Endodermal cell (in vitro differentiated cells): ENCODE measurements around the gene SIX6. TPM values are rescaled to one million over a fixed set of nuclear protein-coding genes. Genes with fewer than 3 reads are reported as not detected.
"Not testable (repeated sequence)": the region's sequence is repeated elsewhere in the genome, so short reads cannot be mapped to it uniquely, and the experiment has no call there.

ENCODE experiments used
- DNase-seq: peaks from one replicate; pipeline ENCODE4 v3.0.0-alpha.2; 2017
- H3K27ac ChIP-seq: 2 replicates; pipeline ENCODE4 v1.5.1; 2013; ENCODE audit warnings: mild to moderate bottlenecking, low read depth, low read length, moderate library complexity
- H3K27me3 ChIP-seq: 2 replicates; pipeline ENCODE4 v1.6.1; 2013; ENCODE audit warnings: mild to moderate bottlenecking, low read length, moderate library complexity; ENCODE audit not compliant: insufficient read depth, control insufficient read depth, poor library complexity, severe bottlenecking
- H3K36me3 ChIP-seq: 2 replicates; pipeline ENCODE4 v1.7.0; 2013; ENCODE audit warnings: mild to moderate bottlenecking, low read length, moderate library complexity; ENCODE audit not compliant: control insufficient read depth, insufficient read depth
- H3K4me1 ChIP-seq: one replicate; pipeline ENCODE4 v1.7.0; 2013; ENCODE audit warnings: low read length; ENCODE audit not compliant: control insufficient read depth, insufficient read depth
- H3K4me3 ChIP-seq: 2 replicates; pipeline ENCODE4 v1.5.1; 2013; ENCODE audit warnings: mild to moderate bottlenecking, low read length, moderate library complexity
- H3K9ac ChIP-seq: 2 replicates; pipeline ENCODE4 v1.6.1; 2013; ENCODE audit warnings: mild to moderate bottlenecking, low read length, moderate library complexity; ENCODE audit not compliant: poor library complexity, severe bottlenecking; ENCODE audit errors: extremely low read depth
- H3K9me3 ChIP-seq: 2 replicates; pipeline ENCODE4 v1.6.1; 2013; ENCODE audit warnings: mild to moderate bottlenecking, low read length, moderate library complexity; ENCODE audit not compliant: control insufficient read depth
- H3K27ac Mint-ChIP-seq: 2 replicates; pipeline ENCODE4 v1.8.0; 2020; ENCODE audit warnings: mixed read lengths
- H3K27me3 Mint-ChIP-seq: 2 replicates; pipeline ENCODE4 v1.8.0; 2021; ENCODE audit warnings: mild to moderate bottlenecking, mixed read lengths; ENCODE audit not compliant: insufficient read depth
- H3K36me3 Mint-ChIP-seq: 2 replicates; pipeline ENCODE4 v1.8.0; 2020; ENCODE audit warnings: low read depth, mixed read lengths
- H3K4me1 Mint-ChIP-seq: 2 replicates; pipeline ENCODE4 v1.8.0; 2020; ENCODE audit warnings: mixed read lengths
- H3K4me3 Mint-ChIP-seq: 2 replicates; pipeline ENCODE4 v1.8.0; 2020; ENCODE audit warnings: mild to moderate bottlenecking, moderate library complexity, mixed read lengths
- H3K9me3 Mint-ChIP-seq: 2 replicates; pipeline ENCODE4 v1.8.0; 2020; ENCODE audit warnings: mild to moderate bottlenecking, mixed read lengths
- WGBS, 2 experiments: methylation state at CpG; one replicate each; pipeline versions ENCODE4 v1.1.5 to v1.1.7; 2013; ENCODE audit warnings: missing lambda C conversion rate in 2 of 2, mixed read lengths in 1 of 2; ENCODE audit not compliant: insufficient coverage in 1 of 2, insufficient read length in 1 of 2; 5-methylcytosine and 5-hydroxymethylcytosine counted together
- long read RNA-seq, 4 experiments: library from polyadenylated mRNA in 2 of 4; library from RNA in 1 of 4; library from capped mRNA in 1 of 4; stranded (forward) in 3 of 4; unstranded in 1 of 4; transcript quantifications; one replicate each; pipeline ENCODE4 v2.0.0, GENCODE V29; 2020 to 2021; ENCODE audit warnings: inconsistent platforms in 1 of 4
- polyA plus RNA-seq, 2 experiments: library from polyadenylated mRNA; stranded (reverse); fragments of 50-300 nt; gene quantifications; one replicate each; pipeline ENCODE4 v1.2.3, GENCODE V29; 2013
- total RNA-seq, 2 donors: library from RNA; stranded (reverse); fragmentation: NEBNext Ultra II Directional in 1 of 2; extraction: Animal tissue kit (Norgen Biotek cat#: 25700) in 1 of 2; gene quantifications; 2 replicates in 1 of 2; 3 replicates in 1 of 2; pipeline ENCODE4 v1.2.1, GENCODE V29; 2021
- TF ChIP-seq, protein P1 (sequence below): fragments of 200-600 bp; sonication (generic); conservative IDR thresholded peaks from 2 replicates; pipeline ENCODE4 v1.5.0; 2021; ENCODE audit warnings: antibody characterized with exemption, mild to moderate bottlenecking

The SIX6 gene
- total RNA-seq: not detected
- 0.75 TPM for polyA plus RNA-seq (2013, experiment 1 of 2)
- 0.37 TPM for polyA plus RNA-seq (2013, experiment 2 of 2)
- long read RNA-seq, experiment 1: 0 reads
- long read RNA-seq, experiment 2: 0 reads
- long read RNA-seq, experiment 3: 0 reads
- long read RNA-seq, experiment 4: 0 reads

DNA sequence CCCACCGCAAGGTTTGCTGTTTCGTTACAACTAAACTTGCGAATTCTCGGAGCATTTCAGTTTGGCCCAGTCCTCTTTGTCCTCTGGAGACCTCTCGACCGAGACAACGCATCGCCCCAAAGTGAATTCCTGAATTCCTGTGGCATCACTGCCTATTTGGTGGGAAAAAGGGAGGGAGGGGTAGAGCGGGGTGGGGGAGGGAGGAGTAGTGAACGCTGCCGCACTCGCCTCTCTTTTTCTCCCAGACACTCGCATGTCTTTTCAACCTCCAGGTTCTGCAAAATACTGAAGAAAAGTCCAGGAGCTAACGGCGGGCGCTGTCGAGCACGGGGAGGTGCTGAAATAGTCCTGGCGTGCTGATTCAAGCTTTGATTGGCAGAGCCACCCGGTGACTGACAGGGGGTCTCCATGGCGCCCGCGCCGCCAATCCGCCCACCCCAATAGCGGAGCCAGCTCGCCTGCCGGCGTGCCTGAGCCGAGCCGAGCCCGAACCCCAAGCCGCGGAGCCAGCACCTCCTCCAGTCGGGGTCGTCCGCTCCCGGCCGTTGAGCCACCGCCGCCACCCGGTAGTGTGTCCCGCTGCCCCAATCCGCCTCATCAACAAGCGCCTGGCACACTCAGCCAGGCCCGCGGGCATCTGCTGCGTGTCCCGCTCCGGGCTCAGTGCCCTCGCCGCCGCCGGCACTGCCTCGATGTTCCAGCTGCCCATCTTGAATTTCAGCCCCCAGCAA lies at the start of gene SIX6:
Gene SIX6 (plus strand): TSS at position 440 of the 731 bp plus-strand sequence. CDS start 253 bp downstream, at position 693.
- H3K36me3 ChIP-seq: no peaks in the 10 kb centered on the region
- H3K9me3 ChIP-seq: no peaks in the 10 kb centered on the region
- TF ChIP-seq, protein P1, sequence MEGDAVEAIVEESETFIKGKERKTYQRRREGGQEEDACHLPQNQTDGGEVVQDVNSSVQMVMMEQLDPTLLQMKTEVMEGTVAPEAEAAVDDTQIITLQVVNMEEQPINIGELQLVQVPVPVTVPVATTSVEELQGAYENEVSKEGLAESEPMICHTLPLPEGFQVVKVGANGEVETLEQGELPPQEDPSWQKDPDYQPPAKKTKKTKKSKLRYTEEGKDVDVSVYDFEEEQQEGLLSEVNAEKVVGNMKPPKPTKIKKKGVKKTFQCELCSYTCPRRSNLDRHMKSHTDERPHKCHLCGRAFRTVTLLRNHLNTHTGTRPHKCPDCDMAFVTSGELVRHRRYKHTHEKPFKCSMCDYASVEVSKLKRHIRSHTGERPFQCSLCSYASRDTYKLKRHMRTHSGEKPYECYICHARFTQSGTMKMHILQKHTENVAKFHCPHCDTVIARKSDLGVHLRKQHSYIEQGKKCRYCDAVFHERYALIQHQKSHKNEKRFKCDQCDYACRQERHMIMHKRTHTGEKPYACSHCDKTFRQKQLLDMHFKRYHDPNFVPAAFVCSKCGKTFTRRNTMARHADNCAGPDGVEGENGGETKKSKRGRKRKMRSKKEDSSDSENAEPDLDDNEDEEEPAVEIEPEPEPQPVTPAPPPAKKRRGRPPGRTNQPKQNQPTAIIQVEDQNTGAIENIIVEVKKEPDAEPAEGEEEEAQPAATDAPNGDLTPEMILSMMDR: no peak
- peaks cover 100% of the 10 kb centered on the region for H3K27me3 ChIP-seq
- Mint-ChIP-seq H3K27ac (no peak within 1 kb of the TSS), H3K9me3 (no peaks in the 10 kb centered on the region), H3K4me1 (peaks cover 25% of the 10 kb centered on the region), H3K27me3 (peaks cover 100% of the 10 kb centered on the region), H3K4me3 (peak within 1 kb of the TSS; percentile 44), H3K36me3 (no peaks in the 10 kb centered on the region)
- 0% methylated on average over 12 to 55 of the region's 55 CpGs for WGBS, 2 experiments
- peaks cover 9% of the 10 kb centered on the region for H3K4me1 ChIP-seq
- peak; percentile 95 for DNase-seq
- no peak within 1 kb of the TSS for H3K9ac ChIP-seq
- no peak within 1 kb of the TSS for H3K27ac ChIP-seq
- peak within 1 kb of the TSS; percentile 68 for H3K4me3 ChIP-seq

DNA sequence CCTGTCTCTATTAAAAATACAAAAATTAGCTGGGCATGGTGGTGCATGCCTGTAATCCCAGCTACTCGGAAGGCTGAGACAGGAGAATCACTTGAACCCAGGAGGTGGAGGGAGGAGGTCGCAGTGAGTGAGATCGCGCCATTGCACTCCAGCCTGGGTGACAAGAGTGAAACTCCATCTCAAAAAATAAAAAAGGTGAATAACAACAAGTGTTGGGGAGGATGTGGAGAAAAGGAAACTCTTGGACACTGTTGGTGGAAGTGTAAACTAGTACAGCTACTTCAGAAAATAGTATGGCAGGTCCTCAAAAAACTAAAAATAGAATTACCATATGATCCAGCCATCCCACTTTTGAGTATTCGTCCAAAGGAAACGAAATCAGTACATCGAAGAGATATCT lies 28.7 kb upstream of the SIX6 start:
- not testable (repeated sequence) for DNase-seq, H3K4me3 Mint-ChIP-seq, H3K27ac Mint-ChIP-seq, H3K4me1 Mint-ChIP-seq, H3K27me3 ChIP-seq, H3K27me3 Mint-ChIP-seq, H3K4me1 ChIP-seq, H3K36me3 ChIP-seq, H3K4me3 ChIP-seq, H3K9ac ChIP-seq, H3K36me3 Mint-ChIP-seq, H3K27ac ChIP-seq
- peaks cover 13% of the 10 kb centered on the region for H3K9me3 ChIP-seq
- WGBS, 2 experiments: 88 to 92% methylated on average over 4 to 7 of the region's 7 CpGs
- H3K9me3 Mint-ChIP-seq: peaks cover 11% of the 10 kb centered on the region

DNA sequence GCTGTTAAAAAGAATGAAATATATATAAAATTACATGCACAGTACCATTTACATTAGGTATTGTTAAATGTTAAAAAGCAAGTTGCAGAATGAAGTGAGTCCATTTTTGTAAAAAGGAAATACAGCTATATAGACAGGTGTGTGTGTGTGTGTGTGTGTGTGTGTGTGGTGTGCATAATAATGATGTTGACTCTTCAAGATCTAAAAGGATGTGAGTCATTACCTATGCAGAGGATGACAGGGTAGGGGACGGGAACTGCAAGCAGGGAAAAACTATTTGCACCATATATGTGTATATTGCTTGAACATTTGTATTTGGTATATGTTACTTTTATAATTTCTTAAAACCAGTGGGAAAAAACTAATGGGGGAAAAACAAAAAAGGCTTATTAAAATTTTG lies 26.2 kb upstream of the SIX6 start:
- no peak for DNase-seq
- Histone ChIP-seq H3K4me1 (no peaks in the 10 kb centered on the region), H3K4me3 (no peak overlapping the region), H3K27me3 (peaks cover 31% of the 10 kb centered on the region), H3K27ac (no peak overlapping the region), H3K9ac (no peak overlapping the region), H3K9me3 (peaks cover 8% of the 10 kb centered on the region), H3K36me3 (no peaks in the 10 kb centered on the region)
- Mint-ChIP-seq H3K36me3 (peaks cover 2% of the 10 kb centered on the region), H3K27me3 (peaks cover 11% of the 10 kb centered on the region), H3K27ac (no peak overlapping the region), H3K4me1 (no peaks in the 10 kb centered on the region), H3K4me3 (no peak overlapping the region), H3K9me3 (peaks cover 11% of the 10 kb centered on the region)
- no CpG with 5 or more reads among the region's 1 CpG for WGBS, 2 experiments
- TF ChIP-seq, protein P1: no peak
